ENCODE data around the gene KRTAP10-4. TPM values are rescaled to one million over a fixed set of nuclear protein-coding genes. Genes with fewer than 3 reads are reported as not detected.
"Not testable (repeated sequence)": the region's sequence is repeated elsewhere in the genome, so short reads cannot be mapped to it uniquely, and the experiment has no call there.

KRTAP10-4 gene
- not detected for total RNA-seq

DNA sequence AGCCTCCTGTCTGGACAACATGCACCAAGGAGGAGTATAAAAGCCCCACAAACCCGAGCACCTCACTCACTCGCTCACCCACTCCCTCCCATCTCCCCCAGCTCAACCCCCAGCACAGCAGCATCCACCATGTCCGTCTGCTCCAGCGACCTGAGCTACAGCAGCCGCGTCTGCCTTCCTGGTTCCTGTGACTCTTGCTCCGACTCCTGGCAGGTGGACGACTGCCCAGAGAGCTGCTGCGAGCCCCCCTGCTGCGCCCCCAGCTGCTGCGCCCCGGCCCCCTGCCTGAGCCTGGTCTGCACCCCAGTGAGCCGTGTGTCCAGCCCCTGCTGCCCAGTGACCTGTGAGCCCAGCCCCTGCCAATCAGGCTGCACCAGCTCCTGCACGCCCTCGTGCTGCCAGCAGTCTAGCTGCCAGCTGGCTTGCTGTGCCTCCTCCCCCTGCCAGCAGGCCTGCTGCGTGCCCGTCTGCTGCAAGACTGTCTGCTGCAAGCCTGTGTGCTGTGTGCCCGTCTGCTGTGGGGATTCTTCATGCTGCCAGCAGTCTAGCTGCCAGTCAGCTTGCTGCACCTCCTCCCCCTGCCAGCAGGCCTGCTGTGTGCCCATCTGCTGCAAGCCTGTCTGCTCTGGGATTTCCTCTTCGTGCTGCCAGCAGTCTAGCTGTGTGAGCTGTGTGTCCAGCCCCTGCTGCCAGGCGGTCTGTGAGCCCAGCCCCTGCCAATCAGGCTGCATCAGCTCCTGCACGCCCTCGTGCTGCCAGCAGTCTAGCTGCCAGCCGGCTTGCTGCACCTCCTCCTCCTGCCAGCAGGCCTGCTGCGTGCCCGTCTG is at the start of gene KRTAP10-4:
KRTAP10-4 (plus strand) TSS at position 100 of the 827 bp plus-strand sequence; CDS start at position 130, 30 bp downstream.
- Histone ChIP-seq H3K9me3 (peaks cover 0 to 42% (median 0%) of the 10 kb centered on the region in 3 donors), H3K27me3 (peaks cover 69% of the 10 kb centered on the region)
- H3K4me1 ChIP-seq, H3K36me3 ChIP-seq, H3K4me3 ChIP-seq, ATAC-seq, H3K27ac ChIP-seq: not testable (repeated sequence)
- no CpG with 5 or more reads among the region's 25 CpGs for WGBS, 2 donors (ENCODE audit: low coverage in 1 of 2)

GRCh38 chr21:44524414-44525371 is 48.8 kb upstream of the KRTAP10-4 start:
- no peaks in the 10 kb centered on the region for H3K4me1 ChIP-seq
- H3K9me3 ChIP-seq = no peaks in the 10 kb centered on the region
- no peaks in the 10 kb centered on the region for H3K36me3 ChIP-seq
- no peak for TF ChIP-seq POLR2A (IDR thresholded peaks at IDR 0.05)
- TF ChIP-seq CTCF (IDR thresholded peaks at IDR 0.05) = no peak
- no peak for TF ChIP-seq POLR2AphosphoS5 (IDR thresholded peaks at IDR 0.05)
- TF ChIP-seq EP300 (IDR thresholded peaks at IDR 0.05) = no peak
- no peak overlapping the region for H3K27ac ChIP-seq
- 40 to 80% methylated on average over 1 of the region's 2 CpGs for WGBS, 2 donors (ENCODE audit: low coverage in 1 of 2)
- ATAC-seq = no peak
- H3K27me3 ChIP-seq = peaks cover 47% of the 10 kb centered on the region
- no peak overlapping the region for H3K4me3 ChIP-seq

DNA sequence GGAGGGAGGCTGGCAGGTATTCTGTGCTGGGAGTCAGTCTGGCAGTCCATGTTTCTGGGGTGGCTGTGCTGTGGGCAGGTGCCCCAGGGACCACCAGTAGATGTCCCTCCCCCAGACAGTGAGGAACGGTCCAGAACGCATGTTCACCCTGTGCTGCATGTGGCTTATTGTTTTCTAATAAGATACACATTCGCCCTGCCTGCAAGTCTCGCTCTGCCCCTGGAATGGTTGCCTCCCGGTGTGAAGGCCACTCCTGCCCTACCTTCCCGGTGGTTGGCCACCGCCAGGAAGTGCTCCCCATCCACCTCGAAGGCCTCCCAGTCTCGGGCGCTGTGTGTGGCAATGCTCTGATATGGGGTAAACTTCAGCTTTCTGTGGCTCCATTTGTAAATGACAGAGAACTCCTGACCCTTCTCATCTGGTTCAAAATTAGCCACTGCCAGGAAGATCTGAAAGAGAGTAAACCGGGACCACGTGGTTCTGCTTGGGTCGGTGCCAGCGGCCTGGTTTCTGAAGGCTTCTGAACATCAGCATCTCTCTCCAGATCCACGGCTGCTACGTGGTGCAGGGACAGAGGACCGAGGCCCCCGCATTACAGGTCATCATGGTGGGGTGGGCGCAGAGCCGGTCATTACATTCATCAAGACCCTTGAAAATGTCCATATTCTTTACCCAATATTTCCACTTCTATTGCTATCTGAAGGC is 48.0 kb upstream of the KRTAP10-4 start:
- WGBS, 2 donors (ENCODE audit: low coverage in 1 of 2) = 81 to 96% methylated on average over 4 to 11 of the region's 20 CpGs
- no peaks in the 10 kb centered on the region for H3K4me1 ChIP-seq
- no peak overlapping the region for H3K27ac ChIP-seq
- H3K36me3 ChIP-seq = no peaks in the 10 kb centered on the region
- peaks cover 45% of the 10 kb centered on the region for H3K27me3 ChIP-seq
- ATAC-seq = no peak
- TF ChIP-seq EP300 (IDR thresholded peaks at IDR 0.05) = no peak
- no peak for TF ChIP-seq CTCF (IDR thresholded peaks at IDR 0.05)
- TF ChIP-seq POLR2AphosphoS5 (IDR thresholded peaks at IDR 0.05) = no peak
- no peak overlapping the region for H3K4me3 ChIP-seq
- no peaks in the 10 kb centered on the region for H3K9me3 ChIP-seq

DNA sequence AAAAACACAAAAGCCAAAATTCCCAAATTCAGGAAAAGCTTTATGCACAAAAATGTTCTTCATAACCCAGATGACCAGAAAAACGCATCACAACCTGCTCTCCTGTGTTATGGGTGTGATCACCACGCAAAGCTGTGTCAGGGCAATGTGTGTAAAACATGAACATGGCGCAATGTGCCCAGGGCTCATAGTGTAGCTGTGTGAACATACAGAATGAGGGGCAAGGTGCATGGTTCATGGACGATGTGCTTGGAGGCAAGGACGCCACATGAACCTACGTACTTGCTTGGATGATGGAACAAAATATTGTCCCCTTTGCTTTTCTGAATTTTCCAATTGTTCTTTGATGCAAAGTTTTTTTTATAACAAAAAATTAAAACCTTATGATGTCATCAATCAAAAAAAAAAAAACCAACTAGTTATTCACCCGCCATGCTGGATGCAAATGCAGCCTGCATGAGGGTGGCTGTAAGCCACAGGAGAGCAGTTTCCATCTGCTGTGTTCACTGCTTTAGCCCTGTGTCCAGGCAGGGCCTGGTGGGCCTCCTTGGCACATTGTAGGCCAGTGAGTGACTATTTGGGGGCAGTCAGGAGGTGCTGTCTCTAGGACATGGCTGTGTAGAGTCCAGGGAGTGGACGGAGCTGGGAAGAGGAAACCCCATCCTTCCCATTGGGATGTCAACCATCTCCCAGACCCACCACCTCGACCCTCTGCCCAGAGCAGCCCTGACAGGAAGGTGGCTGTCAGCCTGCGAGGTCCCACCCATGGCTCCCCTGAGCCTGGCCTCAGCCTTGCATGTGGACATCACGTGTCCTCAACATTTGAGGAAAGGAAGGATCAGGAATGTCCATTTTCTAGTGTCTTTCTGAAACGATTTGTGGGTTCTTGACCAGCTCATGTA is 47.2 kb upstream of the KRTAP10-4 start:
- Histone ChIP-seq H3K9me3 (no peaks in the 10 kb centered on the region), H3K27ac (no peak overlapping the region), H3K27me3 (peaks cover 47% of the 10 kb centered on the region), H3K4me1 (no peaks in the 10 kb centered on the region), H3K36me3 (no peaks in the 10 kb centered on the region), H3K4me3 (no peak overlapping the region)
- WGBS, 2 donors (ENCODE audit: low coverage in 1 of 2) = 84 to 96% methylated on average over 7 to 8 of the region's 12 CpGs
- no peak for ATAC-seq
- TF ChIP-seq POLR2AphosphoS5 (IDR thresholded peaks at IDR 0.05) = no peak
- TF ChIP-seq EP300 (IDR thresholded peaks at IDR 0.05) = no peak
- TF ChIP-seq CTCF (IDR thresholded peaks at IDR 0.05) = no peak
- no peak for TF ChIP-seq POLR2A (IDR thresholded peaks at IDR 0.05)
